HG02759 (cell line): Measurements from ENCODE around the gene TMA7.
"Not testable (repeated sequence)": the region's sequence is repeated elsewhere in the genome, so short reads cannot be mapped to it uniquely, and the experiment has no call there.

Experiments
- ATAC-seq: cut with Tn5 transposase; IDR thresholded peaks from one replicate; pipeline ENCODE4 v1.9.1; 2021; ENCODE audit warnings: mild to moderate bottlenecking, moderate library complexity; ENCODE audit not compliant: unreplicated experiment

The TMA7 gene

DNA sequence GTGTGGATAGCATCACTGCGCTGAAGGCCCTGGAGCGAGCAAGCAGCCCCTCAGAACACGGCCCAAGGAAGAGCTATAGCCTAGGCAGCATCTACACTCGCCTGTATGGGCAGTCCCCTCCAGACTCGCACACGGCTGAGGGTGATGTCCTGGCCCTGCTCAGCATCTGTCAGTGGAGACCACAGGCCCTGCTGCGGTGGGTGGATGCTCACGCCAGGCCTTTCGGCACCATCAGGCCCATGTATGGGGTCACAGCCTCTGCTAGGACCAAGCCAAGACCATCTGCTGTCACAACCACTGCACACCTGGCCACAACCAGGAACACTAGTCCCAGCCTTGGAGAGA lies 27.0 kb downstream of the TMA7 start:
- no peak for ATAC-seq

DNA sequence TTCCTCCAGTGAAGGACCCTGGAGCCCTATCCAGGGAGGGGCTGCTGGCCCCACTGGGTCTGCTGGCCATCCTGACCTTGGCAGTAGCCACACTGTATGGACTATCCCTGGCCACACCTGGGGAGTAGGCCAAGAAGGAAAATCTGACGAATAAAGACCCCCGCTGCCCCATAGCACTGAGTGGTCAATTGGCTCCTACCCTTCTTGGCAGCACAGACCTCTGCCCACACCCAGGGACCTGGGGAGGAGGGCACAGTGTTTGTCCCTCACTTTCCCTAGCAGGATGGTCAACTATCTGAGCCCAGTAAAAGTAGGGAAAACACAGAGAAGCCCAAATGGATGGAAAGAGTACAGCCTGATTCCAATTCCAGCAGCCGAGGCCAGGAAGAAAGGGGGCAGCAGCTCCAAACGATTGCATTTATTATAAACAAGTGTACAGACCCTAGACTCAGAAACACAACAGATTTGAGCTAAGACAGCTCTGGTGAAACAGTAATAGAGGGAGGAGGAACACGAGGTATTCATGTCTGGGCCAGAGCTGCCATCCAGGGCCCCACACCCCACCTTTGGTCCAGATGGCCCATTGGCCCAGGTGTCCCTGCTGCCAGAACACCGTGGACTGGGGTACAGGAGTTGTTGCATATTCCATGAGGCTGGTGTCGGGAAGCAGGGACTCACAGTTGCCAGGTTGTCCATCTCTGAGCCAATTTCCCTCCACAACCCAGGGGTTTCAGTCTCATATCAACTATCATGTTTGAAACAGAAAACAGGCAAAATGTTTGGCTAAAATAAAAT lies 27.6 kb downstream of the TMA7 start:
- ATAC-seq: no peak

DNA sequence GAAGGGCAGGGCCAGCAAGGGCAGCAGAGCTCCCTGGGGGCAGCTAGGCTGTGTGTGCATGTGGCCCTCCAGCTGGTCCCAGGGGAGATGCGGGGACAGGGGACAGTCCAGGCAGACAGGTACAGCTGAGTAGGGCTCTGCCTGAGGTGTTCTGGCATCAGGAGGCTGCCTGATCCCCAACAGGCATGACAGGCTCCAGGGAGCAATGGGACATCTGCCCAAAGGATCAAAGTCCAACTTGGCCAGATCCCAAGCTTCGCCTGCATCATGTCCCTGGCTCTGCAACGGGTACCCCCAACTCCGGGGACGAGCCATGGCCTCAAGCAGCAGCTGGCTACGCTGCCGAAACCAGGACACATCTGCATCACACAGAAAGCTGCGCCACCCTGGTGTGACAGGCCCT lies 28.3 kb downstream of the TMA7 start:
- no peak for ATAC-seq

DNA sequence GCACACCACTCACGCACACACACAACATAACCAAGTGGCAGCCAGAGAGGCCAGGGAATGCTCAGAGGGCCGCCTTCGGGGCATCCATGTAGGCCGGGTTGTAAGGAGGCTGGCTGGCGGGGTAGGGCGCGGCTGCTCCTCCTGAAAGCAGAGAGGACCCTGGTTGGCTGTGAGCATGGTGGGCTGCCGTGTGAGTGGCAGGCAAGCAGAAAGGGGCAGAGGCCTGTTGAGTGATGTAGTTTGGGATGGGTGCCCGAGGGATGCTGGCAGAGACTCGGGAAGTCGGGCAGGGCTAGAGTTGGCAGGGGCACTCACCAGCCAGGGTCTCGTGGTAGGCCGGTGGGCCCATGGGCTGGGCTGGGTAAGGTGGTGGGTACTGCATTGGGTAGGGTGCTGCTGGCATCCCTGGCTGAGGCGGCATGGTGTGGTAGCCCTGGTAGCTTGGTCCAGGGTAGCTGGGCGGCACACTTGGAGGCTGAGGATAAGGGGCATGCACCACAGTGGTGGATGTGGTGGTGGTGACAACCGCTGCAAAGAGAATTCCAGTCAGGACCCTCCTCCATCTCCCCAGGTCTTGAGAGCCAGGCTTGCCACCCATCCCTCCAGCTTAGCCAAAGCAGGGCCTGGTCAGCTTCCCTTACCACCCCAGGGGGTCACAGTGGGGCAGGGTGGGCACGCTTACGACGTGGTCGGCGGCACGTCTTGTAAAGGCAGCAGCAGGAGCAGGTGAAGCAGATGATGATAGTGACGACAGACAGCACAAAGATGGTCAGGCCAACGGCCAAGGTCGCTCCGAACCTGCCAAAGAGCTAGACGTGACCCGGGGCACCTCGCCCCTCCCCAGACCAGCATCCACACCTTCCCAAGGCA lies 29.2 kb downstream of the TMA7 start:
- no peak for ATAC-seq

DNA sequence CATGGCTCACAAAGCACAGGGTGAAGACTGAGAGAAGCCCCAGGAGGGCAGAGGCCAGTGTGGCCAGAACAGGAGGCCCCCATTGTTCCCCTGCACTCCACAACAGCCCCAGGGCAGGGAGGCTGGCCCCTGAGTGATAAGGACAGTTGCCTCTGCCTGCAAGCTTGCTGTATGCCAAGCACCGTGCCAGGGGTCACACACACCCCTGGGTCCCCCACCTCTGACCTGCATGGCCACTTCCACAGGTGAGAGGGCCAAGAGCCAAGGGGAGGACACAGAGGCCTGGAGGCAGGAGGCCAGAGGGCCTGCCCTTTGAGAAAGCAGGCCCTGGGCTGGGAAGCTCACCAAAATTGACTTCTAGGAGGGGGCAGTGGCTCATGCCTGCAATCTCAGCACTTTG lies 30.2 kb downstream of the TMA7 start:
- ATAC-seq: no peak

DNA sequence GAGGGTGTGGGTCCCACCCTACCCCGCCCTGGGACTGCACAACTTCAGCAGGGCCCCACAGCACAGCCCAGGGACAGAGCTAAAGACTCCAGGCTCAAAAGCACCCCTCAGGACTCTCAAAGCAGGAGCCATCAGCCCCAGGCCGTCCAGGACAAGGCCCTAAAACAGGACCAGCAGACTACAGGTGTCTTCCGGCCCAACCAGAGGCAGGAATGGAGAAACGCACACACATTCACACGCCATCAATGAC lies 32.5 kb downstream of the TMA7 start:
- ATAC-seq: no peak

DNA sequence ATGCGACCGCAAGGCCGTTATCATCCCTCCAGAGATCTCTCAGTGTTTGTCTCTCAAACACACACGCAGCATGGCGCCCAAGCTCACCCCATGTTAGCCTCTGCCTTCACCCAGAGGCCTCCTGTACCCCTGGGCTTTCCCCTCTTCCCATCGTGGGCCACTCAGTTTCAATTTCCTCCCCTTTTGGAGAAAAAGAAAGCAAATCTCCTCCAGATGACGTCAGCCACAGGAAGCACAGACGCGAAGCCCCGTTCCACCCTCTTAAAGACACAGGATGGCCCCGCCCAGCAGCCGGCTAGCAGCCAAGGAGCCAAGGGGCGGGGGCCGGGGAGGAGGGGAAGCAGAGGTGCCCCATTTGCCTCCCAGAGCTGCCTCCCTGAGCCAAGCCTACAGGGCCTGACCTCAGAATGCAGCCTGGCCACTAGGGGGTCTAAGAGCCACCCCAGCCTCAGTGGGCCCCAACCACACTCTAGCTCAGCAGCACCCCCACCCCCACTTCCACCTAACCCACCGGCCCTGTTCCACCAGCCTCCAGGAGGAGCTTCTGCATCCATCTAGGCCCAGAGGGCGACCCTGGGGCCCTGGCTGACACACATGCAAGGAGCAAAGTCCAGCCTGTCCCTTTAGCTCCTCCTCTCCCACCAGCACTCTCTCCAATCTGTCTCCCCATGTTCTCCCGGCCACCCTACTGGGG lies 33.0 kb downstream of the TMA7 start:
- ATAC-seq: peak; percentile 86

DNA sequence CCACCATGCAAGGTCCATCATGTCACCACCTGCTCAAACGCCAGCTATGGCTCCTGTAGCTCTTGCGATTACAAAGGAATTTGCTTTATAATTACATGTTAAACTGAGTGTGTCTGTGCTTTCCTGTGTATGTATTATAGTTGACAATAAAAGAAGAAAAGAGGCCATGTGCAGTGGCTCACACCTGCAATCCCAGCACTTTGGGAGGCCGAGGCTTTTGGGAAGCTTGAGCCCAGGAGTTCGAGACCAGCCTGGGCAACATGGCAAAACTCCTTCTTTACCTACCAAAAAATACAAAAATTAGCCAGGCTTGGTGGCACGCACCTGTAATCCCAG lies 33.5 kb downstream of the TMA7 start:
- no peak for ATAC-seq

DNA sequence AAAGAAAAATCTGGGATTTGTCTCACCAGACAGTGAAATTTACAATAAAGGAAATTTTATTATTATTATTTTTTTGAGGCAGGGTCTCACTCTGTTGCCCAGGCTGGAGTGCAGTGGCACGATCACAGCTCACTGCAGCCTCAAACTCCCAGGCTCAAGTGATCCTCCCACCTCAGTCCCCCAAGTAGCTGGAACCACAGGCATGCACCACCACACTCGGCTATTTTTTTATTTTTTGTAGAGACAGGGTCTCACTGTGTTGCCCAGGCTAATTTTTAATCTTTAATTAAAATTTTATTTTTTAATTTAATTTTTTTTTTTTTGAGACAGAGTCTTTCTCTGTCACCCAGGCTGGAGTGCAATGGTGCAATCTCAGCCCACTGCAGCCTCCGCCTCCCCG lies 34.0 kb downstream of the TMA7 start:
- not testable (repeated sequence) for ATAC-seq

DNA sequence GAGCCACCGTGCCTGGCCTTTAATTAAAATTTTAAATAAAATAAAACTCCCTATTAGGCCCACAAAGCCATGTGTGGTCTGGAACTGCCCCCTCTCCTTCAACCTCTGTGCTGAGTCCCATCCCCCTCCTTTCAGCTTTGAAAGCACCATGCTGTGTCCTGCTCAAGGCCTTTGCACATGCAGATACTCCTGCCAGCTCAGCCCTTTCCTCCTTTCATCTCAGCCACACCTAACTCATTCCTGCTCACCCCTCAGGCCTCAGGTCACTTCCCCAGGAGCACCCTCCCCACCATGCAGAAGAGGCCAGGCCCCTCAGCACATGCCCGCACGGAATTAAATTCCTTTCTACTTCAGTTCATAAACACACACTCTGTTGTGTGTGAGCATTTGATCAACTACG lies 34.6 kb downstream of the TMA7 start:
- no peak for ATAC-seq

DNA sequence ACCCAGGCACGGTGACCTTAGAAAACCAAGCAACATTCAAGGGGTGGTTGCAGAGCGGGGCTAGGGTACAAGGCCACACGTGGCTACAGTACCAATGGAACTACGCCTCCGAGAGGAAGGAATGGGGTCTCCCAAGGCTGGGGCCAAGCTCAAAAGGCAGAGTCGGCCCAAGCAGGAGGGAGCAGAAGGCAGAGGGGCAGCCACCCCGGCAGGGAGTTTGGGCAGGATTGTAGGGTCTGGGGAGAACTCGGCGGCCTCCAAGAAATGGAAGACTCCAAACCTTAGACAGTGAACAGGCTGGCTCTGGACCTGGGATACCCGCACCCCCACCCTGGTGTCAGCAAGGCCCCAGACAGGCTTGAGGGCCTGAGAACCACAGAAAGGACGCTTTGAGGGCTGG lies 35.1 kb downstream of the TMA7 start:
- no peak for ATAC-seq

DNA sequence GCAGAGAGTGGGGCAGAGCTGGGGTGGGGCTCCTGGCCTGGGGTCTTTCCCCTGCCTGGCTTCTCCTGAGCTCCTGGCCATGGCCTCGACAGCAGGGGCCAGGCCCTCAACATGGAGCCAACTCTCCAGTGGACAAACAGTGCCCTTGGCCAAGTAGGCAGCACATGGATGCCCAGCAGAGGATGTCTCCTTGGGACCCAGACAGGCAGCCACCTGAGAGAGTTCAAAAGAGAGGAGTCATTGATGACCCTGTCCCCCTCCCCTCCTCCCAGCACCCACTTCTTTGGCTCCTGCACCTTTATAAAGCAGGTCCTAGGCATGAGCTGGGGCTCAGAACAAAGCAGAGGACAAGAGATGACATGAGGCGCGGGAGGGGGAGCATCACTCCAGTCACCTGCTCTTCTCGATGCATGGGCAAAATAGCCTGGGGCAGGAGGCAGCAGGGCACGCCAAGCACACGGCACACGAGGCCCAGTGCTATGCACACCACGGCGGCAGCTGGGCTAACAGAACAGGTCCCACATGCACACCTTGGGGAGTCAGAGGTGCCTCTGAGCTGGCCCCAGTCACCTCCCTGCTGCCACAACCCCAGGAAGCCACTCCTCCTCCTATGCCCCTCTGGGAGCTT lies 36.5 kb downstream of the TMA7 start:
- ATAC-seq: no peak

DNA sequence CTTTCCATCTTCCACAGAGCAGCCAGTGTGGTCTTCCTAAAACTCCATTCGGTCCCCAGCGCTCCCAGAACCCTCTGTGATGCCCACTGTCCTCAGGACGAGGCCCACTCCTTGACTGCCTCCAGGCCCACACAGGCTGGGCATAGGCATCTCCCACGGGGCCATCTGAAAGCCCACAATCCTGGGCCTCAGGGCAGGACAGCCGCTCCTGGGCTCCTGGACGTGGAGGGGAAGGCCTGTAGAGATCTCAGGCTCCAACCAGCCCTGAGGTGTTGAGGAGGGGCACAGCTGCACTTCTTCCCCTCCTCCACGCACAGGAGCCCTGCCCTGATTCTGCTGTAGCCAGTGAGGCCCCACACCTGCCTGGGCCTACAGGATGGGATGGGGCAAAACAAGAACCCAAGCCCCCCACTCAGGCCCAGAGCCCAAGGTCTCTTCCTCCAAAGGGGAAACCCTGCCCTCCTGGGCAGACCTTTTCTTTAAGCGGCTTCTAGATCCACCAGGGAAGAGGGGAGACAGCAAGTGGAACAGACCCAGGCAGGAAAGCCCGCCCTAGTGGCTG lies 38.0 kb downstream of the TMA7 start:
- no peak for ATAC-seq

DNA sequence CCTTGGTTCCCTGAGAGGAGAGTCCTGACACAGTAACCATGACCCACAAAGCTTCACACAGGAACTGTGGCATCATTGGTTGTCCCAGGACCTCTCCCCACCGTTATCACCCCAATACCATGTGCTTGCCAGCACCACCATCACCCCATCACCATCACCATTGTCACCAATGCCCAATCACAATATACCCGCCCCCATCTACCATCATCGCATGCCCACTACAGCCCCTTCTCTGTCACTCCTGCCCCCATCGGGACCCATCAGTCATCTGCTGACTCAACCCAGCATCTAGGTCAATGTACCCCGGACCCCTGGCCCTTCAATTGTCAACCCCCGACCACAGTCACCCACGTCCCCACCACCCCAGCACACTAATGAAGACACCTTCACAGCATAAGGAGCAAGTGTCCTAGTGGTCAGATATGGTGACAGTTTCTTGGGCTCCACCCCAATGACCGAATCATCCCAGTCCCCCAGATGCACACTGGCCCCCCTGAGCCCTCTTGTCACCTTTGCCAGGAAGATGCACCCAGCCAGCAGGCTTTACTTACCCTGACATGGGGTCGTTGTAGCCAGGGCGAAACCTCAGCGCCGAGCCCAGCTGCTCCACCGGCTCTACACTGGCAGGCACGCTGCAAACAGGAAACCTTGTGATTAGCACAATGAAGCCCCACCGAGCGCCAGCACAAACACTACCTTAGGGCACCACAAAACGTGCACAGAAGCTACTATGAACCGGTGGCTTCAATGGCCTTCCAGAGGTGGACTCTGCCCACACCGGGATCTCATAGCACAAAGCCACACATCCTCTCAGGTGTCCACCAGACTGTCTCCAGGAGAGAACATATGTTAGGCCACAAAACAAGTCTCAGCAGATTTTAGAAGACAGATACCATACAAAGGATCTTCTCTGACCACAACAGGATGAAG lies 38.8 kb downstream of the TMA7 start:
- ATAC-seq: peak; percentile 52

DNA sequence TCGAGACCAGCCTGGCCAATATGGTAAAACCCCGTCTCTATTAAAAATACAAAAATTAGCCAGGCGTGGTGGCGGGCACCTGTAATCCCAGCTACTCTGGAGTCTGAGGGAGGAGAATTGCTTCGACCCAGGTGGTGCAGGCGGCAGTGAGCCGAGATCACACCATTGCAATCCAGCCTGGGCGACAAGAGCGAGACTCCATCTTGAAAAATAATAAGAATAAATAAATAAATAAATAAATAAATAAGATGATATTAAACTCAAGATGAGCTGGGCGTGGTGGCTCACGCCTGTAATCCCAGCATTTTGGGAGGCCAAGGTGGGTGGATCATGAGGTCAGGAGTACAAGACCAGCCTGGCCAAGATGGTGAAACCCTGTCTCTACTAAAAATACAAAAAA lies 40.8 kb downstream of the TMA7 start:
- ATAC-seq: not testable (repeated sequence)

DNA sequence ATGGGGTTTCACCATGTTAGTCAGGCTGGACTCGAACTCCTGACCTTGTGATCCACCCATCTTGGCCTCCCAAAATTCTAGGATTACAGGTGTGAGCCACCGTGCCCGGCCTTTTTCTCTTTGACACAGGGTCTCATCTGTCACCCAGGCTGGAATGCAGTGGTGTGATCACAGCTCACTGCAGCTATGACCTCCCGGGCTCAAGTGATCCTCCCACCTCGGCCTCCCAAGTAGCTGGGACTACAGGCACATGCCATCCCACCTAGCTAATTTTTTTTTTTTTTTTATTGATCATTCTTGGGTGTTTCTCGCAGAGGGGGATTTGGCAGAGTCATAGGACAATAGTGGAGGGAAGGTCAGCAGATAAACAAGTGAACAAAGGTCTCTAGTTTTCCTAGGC lies 42.8 kb downstream of the TMA7 start:
- not testable (repeated sequence) for ATAC-seq

DNA sequence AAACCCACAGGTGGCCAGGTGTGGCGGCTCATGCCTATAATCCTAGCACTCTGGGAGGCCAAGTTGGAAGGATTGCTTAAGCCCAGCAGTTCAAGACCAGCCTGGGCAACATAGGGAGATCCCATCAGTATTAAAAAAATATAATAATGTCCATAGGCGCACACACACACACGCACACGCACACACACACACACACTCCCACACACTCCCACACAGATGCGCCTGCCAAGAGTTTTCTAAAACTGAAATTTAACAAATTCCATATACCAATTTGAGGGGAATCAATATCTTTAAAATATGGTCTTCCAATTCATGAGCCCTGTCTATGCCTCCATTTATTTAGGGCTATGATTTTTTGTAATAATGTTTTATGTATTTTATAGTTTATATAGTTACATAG lies 46.9 kb downstream of the TMA7 start:
- no peak for ATAC-seq

DNA sequence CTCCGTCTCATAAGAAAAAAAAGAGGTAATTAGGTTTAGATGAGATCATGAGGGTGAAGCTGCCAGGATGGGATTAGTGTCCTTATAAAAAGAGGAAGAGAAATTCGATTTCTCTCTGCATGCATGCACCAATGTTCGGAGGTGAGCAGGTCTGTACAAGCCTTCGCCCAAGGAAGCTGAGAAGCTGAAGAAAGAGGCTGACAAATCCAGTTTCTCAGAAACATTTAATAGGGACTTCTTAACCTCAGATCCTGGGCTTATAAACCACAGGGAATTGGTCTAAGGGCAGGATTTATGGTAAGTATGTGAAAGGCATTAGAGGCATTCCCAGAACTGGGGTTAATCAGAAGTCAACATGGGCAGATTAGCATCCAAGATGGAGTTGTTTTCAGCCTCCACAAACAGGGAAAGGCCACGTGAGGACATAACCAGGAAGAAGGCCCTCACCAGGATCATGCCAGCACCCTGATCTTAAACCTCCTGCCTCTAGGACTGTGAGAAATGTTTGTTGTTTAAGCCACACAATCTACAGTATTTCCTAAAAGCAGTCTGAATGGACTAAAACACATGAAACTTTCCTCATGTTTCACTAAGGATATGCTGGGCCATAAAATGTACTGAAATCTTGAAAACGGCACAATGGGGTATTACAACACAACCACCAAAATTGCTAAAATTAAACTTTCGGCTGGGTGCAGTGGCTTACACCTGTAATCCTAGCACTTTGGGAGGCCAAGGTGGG lies 52.6 kb downstream of the TMA7 start:
- ATAC-seq: no peak

DNA sequence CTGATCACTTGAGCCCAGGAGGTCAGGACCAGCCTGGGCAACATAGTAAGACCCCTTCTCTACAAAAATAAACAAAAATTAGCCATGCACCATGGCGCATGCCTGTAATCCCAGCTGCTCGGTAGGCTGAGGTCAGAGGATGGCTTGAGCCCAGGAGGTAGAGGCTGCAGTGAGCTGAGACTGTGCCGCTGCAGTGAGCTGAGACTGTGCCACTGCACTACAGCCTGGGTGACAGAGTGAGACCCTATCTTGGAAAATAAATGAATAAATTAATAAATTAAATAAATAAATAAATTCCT lies 53.1 kb downstream of the TMA7 start:
- ATAC-seq: no peak
